Transverse colon (tissue), 4 donors: Measurements from ENCODE around the gene SYNCRIP. TPM values are rescaled to one million over a fixed set of nuclear protein-coding genes. Genes with fewer than 3 reads are reported as not detected.

Source experiments
- DNase-seq: peaks from one replicate; pipeline ENCODE4 v3.0.0-alpha.2; 2019
- H3K27ac ChIP-seq, 4 donors: fragments of 200-600 bp; sonication (generic); 2 replicates each; pipeline ENCODE4 v1.5.1; 2016 to 2018; ENCODE audit warnings: inconsistent platforms in 4 of 4
- H3K27me3 ChIP-seq: fragments of 200-600 bp; sonication (generic); 2 replicates; pipeline ENCODE4 v1.5.1; 2017; ENCODE audit warnings: inconsistent platforms
- H3K36me3 ChIP-seq, 4 donors: fragments of 200-600 bp; sonication (generic); 2 replicates each; pipeline ENCODE4 v1.5.1; 2017 to 2019; ENCODE audit warnings: inconsistent platforms in 4 of 4
- H3K4me1 ChIP-seq, 4 donors: fragments of 200-600 bp; sonication (generic); 2 replicates each; pipeline ENCODE4 v1.5.1; 2017 to 2020; ENCODE audit warnings: inconsistent platforms in 4 of 4
- H3K4me3 ChIP-seq, 4 donors: fragments of 200-600 bp; sonication (generic); 1 replicate in 1 of 4; 2 replicates in 3 of 4; pipeline versions ENCODE4 v1.5.1 to v1.6.1; 2017 to 2019; ENCODE audit warnings: inconsistent platforms in 4 of 4
- H3K9me3 ChIP-seq, 2 donors: fragments of 200-600 bp; sonication (generic); 2 replicates each; pipeline ENCODE4 v1.5.1; 2017 to 2019; ENCODE audit warnings: inconsistent platforms in 2 of 2
- CTCF ChIP-seq, 5 experiments: fragments of 200-600 bp in 3 of 5; fragments of 450-650 bp in 2 of 5; sonication (generic) in 3 of 5; IDR thresholded peaks; 1 replicate in 2 of 5; 2 replicates in 3 of 5; pipeline ENCODE4 v1.5.1; 2016 to 2017; ENCODE audit warnings: antibody characterized with exemption in 5 of 5, inconsistent platforms in 3 of 5, mild to moderate bottlenecking in 2 of 5, moderate library complexity in 1 of 5
- EP300 ChIP-seq: sonication (generic); formaldehyde crosslinking; IDR thresholded peaks from one replicate; pipeline ENCODE4 v1.6.1; 2017; ENCODE audit warnings: antibody characterized with exemption, low read depth
- POLR2A ChIP-seq: fragments of 450-650 bp; IDR thresholded peaks from one replicate; pipeline ENCODE4 v1.6.1; 2016; ENCODE audit warnings: antibody characterized with exemption, mild to moderate bottlenecking, moderate library complexity
- POLR2AphosphoS5 ChIP-seq, 3 donors: sonication (generic); formaldehyde crosslinking; IDR thresholded peaks; one replicate each; pipeline ENCODE4 v1.6.1; 2016; ENCODE audit warnings: antibody characterized with exemption in 3 of 3
- WGBS, 2 donors: methylation state at CpG; one replicate each; pipeline ENCODE4 v1.1.5; 2018; ENCODE audit warnings: low coverage in 1 of 2; 5-methylcytosine and 5-hydroxymethylcytosine counted together
- in situ Hi-C, 4 donors: fragments of 200-750 bp; cut with MboI; loops; one replicate each; pipeline versions ENCODE4 v1.15.0 to v1.15.1; 2017; ENCODE audit warnings: low sequenced_read_pairs in 3 of 4, low pct_ligation_motif_present in 1 of 4, low pct_unique_long_range_greater_than_20kb in 1 of 4
- intact Hi-C: fragments of 100-400 bp; cut with DNase I; formaldehyde crosslinking; loops from one replicate; pipeline ENCODE4 v1.15.1; 2023; ENCODE audit warnings: low total_unique reads
- total RNA-seq, 4 donors: library from RNA; depleted of rRNA; stranded (reverse); fragments of >200 nt; gene quantifications; one replicate each; pipeline ENCODE4 v1.1.0, GENCODE V29; 2016

The SYNCRIP gene
- total RNA-seq, 4 donors from 2014 or later: 27.7 to 84.8 (median 41.9) TPM

GRCh38 chr6:85679445-85680123, 36.9 kb upstream of the SYNCRIP start:
- peak overlapping the region in 3 of 4 donors; percentile 47 to 99 (median 85) for H3K4me3 ChIP-seq
- intact Hi-C loops: loop anchor here (1.0 to 10.0 kb wide), 2 partner anchors 37 to 85 kb away; partner anchors contain the start of genes SNX14 and SYNCRIP
- in situ Hi-C loops: loop anchor here in 1 of 4 donors (5.0 kb wide), 1 partner anchor 87 kb away; the partner anchor contains the start of gene SNX14

GRCh38 chr6:85678602-85679444, 36.1 kb upstream of the SYNCRIP start:
- peak; percentile 98 for DNase-seq
- H3K4me1 ChIP-seq: peaks cover 4 to 45% (median 30%) of the 10 kb centered on the region in 4 donors
- peak; percentile 100 for TF ChIP-seq POLR2A
- no peak for TF ChIP-seq EP300
- peak; percentile 100 for TF ChIP-seq POLR2AphosphoS5 (IDR thresholded peaks at IDR 0.05)
- TF ChIP-seq CTCF (IDR thresholded peaks at IDR 0.05): no peak
- in situ Hi-C loops: loop anchor here in 1 of 4 donors (5.0 kb wide), 1 partner anchor 87 kb away; the partner anchor contains the start of gene SNX14
- intact Hi-C loops: loop anchor here (1.0 to 10.0 kb wide), 2 partner anchors 37 to 84 kb away; partner anchors contain the start of genes SNX14 and SYNCRIP
- no peaks in the 10 kb centered on the region for H3K27me3 ChIP-seq
- H3K4me3 ChIP-seq: peak overlapping the region; percentile 85 to 99 (median 97)
- H3K36me3 ChIP-seq: no peaks in the 10 kb centered on the region
- H3K27ac ChIP-seq: peak overlapping the region; percentile 95 to 99 (median 96)
- no peaks in the 10 kb centered on the region for H3K9me3 ChIP-seq
- 0% methylated on average over 3 to 62 of the region's 82 CpGs for WGBS, 2 donors

More at GRCh38 chr6:85679445-85680123, 36.9 kb upstream of the SYNCRIP start:
- Histone ChIP-seq H3K9me3 (no peaks in the 10 kb centered on the region), H3K27ac (peak overlapping the region; percentile 79 to 97 (median 96)), H3K4me1 (peaks cover 3 to 39% (median 30%) of the 10 kb centered on the region in 4 donors), H3K36me3 (no peaks in the 10 kb centered on the region), H3K27me3 (no peaks in the 10 kb centered on the region)
- DNase-seq: no peak
- 13 to 18% methylated on average over 14 of the region's 14 CpGs for WGBS, 2 donors
- no peak for TF ChIP-seq EP300
- TF ChIP-seq POLR2AphosphoS5 (IDR thresholded peaks at IDR 0.05): no peak
- TF ChIP-seq CTCF (IDR thresholded peaks at IDR 0.05): no peak
- no peak for TF ChIP-seq POLR2A

- peak overlapping the region; percentile 95 to 99 (median 96) for H3K27ac ChIP-seq
- DNase-seq: no peak
- intact Hi-C loops: loop anchor here (10.0 kb wide), 1 partner anchor 83 kb away; the partner anchor contains the start of gene SNX14
- 0% methylated on average over 4 to 34 of the region's 34 CpGs for WGBS, 2 donors
- no peaks in the 10 kb centered on the region for H3K27me3 ChIP-seq
- in situ Hi-C loops: loop anchor here in 1 of 4 donors (5.0 kb wide), 1 partner anchor 86 kb away; the partner anchor contains the start of gene SNX14
- TF ChIP-seq POLR2A: no peak
- TF ChIP-seq CTCF (IDR thresholded peaks at IDR 0.05): no peak
- no peak for TF ChIP-seq EP300
- H3K4me1 ChIP-seq: peaks cover 9 to 50% (median 30%) of the 10 kb centered on the region in 4 donors
- no peaks in the 10 kb centered on the region for H3K9me3 ChIP-seq
- H3K36me3 ChIP-seq: no peaks in the 10 kb centered on the region
- peak overlapping the region; percentile 85 to 99 (median 97) for H3K4me3 ChIP-seq
Measured at GRCh38 chr6:85678026-85678601, 35.4 kb upstream of the SYNCRIP start.
